GM12864 (cell line): ENCODE data around the gene PIGP.
"Not testable (repeated sequence)": the region's sequence is repeated elsewhere in the genome, so short reads cannot be mapped to it uniquely, and the experiment has no call there.

ENCODE experiments used
- DNase-seq: peaks from one replicate; pipeline ENCODE4 v3.0.0-alpha.2; 2011; ENCODE audit warnings: low read depth
- H3K4me3 ChIP-seq: 2 replicates; pipeline ENCODE4 v1.5.1; 2011; ENCODE audit warnings: mild to moderate bottlenecking, low read depth, low read length, control low read depth
- CTCF ChIP-seq: IDR thresholded peaks from 2 replicates; pipeline ENCODE4 v1.5.1; 2011; ENCODE audit warnings: low read depth, mild to moderate bottlenecking, moderate library complexity, low read length, control low read depth, inconsistent platforms; ENCODE audit errors: missing control alignments

The PIGP gene

GRCh38 chr21:37044643-37045042, 28.2 kb downstream of the PIGP start:
- DNase-seq: no peak
- H3K4me3 ChIP-seq: no peak overlapping the region
- no peak for TF ChIP-seq CTCF

- no peak for TF ChIP-seq CTCF
- no peak for DNase-seq
- no peak overlapping the region for H3K4me3 ChIP-seq
Observed at GRCh38 chr21:37043818-37044217, 29.1 kb downstream of the PIGP start.

- DNase-seq: no peak
- H3K4me3 ChIP-seq: no peak overlapping the region
- TF ChIP-seq CTCF: no peak
Observed at GRCh38 chr21:37041706-37042271, 31.1 kb downstream of the PIGP start.

DNA sequence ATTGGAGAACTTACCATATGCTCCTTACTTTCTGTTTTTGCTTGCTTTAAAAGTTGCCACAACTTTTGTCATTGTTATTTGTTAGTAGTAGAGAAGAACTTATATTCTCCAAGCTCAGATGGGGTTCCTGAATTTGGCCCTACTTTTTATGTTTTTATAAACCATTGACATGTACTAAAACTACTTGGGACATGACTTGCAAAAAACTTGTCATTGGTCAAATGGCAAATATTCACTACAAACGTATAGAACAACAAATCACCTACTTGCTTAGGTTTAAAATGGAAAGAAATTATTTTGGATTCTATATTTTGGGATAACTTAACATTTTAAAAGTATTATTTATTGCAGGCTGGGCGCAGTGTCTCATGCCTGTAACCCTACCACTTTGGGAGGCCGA, 32.7 kb downstream of the PIGP start:
- H3K4me3 ChIP-seq: no peak overlapping the region
- no peak for TF ChIP-seq CTCF
- no peak for DNase-seq

- no peak for TF ChIP-seq CTCF
- no peak for DNase-seq
- H3K4me3 ChIP-seq: no peak overlapping the region
Observed at GRCh38 chr21:37039411-37040075, 33.3 kb downstream of the PIGP start.

DNA sequence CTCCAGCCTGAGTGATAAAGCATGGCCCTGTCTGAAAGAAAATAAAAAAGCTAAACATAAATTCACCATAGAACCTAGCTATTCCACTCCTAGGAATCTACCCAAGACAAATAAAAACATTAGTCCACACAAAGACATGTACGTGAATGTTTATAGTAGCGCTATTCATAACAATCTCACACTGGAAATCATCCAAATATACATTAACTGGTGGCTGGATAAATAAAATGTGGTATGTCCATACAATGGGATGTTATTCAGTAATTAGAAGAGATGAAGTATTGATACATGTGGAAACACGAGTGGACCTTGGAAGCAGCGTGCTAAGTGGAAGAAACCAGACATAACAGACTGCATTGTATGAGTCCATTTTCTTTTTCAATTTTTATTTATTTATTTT, 36.7 kb downstream of the PIGP start:
- no peak for TF ChIP-seq CTCF
- DNase-seq: no peak
- no peak overlapping the region for H3K4me3 ChIP-seq

DNA sequence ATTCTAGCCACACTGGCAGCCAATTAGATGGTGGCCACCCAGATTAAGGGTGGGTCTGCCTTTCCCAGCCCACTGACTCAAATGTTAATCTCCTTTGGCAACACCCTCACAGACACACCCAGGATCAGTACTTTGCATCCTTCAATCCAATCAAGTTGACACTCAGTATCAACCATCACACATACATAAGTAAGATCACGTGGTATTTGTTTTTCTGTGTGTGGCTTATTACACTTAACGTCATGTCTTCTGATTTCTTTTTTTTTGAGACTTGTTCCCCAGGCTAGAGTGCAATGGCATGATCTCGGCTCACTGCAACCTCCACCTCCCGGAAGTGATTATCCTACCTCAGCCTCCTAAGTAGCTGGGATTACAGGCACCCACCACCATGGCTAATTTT, 38.5 kb downstream of the PIGP start:
- not testable (repeated sequence) for H3K4me3 ChIP-seq, DNase-seq
